GM12878 (cell line): ENCODE measurements around the gene SHMT2. TPM values are rescaled to one million over a fixed set of nuclear protein-coding genes. Genes with fewer than 3 reads are reported as not detected.

ENCODE experiments used
- BACH1 ChIP-seq: fragments of 450-650 bp; IDR thresholded peaks from 2 replicates; pipeline ENCODE4 v1.6.1; 2017; ENCODE audit warnings: mild to moderate bottlenecking, borderline replicate concordance
- CBFB ChIP-seq: IDR thresholded peaks from 2 replicates; pipeline ENCODE4 v1.6.1; 2016; ENCODE audit warnings: antibody characterized with exemption, low read depth
- EED ChIP-seq: sonication (generic); IDR thresholded peaks from 2 replicates; pipeline ENCODE4 v1.6.1; 2016; ENCODE audit warnings: antibody characterized with exemption, low read depth
- EZH2 ChIP-seq: IDR thresholded peaks from 2 replicates; pipeline ENCODE4 v1.6.1; 2012; ENCODE audit warnings: low read depth, mild to moderate bottlenecking, control low read depth, inconsistent platforms, low read length, borderline replicate concordance; ENCODE audit not compliant: control insufficient read depth
- GATAD2B ChIP-seq: fragments of 450-650 bp; conservative IDR thresholded peaks from 2 replicates; pipeline ENCODE4 v1.6.1; 2017; ENCODE audit warnings: low read depth, mild to moderate bottlenecking, moderate library complexity
- KDM1A ChIP-seq: fragments of 200-600 bp; sonication (generic); IDR thresholded peaks from 2 replicates; pipeline ENCODE4 v1.6.1; 2016; ENCODE audit warnings: borderline replicate concordance
- MYB ChIP-seq: fragments of 150-350 bp; IDR thresholded peaks from 2 replicates; pipeline ENCODE4 v1.6.1; 2014; ENCODE audit warnings: mild to moderate bottlenecking, low read depth, low read length, borderline replicate concordance
- NR2C2 ChIP-seq: IDR thresholded peaks from 2 replicates; pipeline ENCODE4 v1.6.1; 2011; ENCODE audit warnings: borderline replicate concordance, low read depth; ENCODE audit not compliant: control insufficient read depth, insufficient read length
- NR2F1 ChIP-seq: fragments of 450-650 bp; conservative IDR thresholded peaks from 2 replicates; pipeline ENCODE4 v1.6.1; 2017; ENCODE audit warnings: mild to moderate bottlenecking
- RAD21 ChIP-seq: IDR thresholded peaks from 2 replicates; pipeline ENCODE4 v1.6.1; 2011; ENCODE audit warnings: mild to moderate bottlenecking, low read depth, low read length, moderate library complexity; ENCODE audit not compliant: insufficient read depth
- SMC3 ChIP-seq: IDR thresholded peaks from 2 replicates; pipeline ENCODE4 v1.6.1; 2011; ENCODE audit warnings: low read length, improper control_type of control experiment, borderline replicate concordance
- SPI1 ChIP-seq: IDR thresholded peaks from 2 replicates; pipeline ENCODE4 v1.6.1; 2011; ENCODE audit warnings: low read depth, mild to moderate bottlenecking, low read length, moderate library complexity, borderline replicate concordance; ENCODE audit not compliant: insufficient read depth
- SREBF1 ChIP-seq: IDR thresholded peaks from 2 replicates; pipeline ENCODE4 v1.6.1; 2012; ENCODE audit warnings: mild to moderate bottlenecking, low read length
- SRF ChIP-seq, 2 experiments: IDR thresholded peaks; 2 replicates each; pipeline ENCODE4 v1.6.1; 2011; ENCODE audit warnings: low read depth in 2 of 2, low read length in 2 of 2, mild to moderate bottlenecking in 1 of 2, moderate library complexity in 1 of 2
- TARDBP ChIP-seq: IDR thresholded peaks from 2 replicates; pipeline ENCODE4 v1.6.1; 2016; ENCODE audit warnings: borderline replicate concordance
- TCF12 ChIP-seq: IDR thresholded peaks from 2 replicates; pipeline ENCODE4 v1.6.1; 2011; ENCODE audit warnings: low read depth, mild to moderate bottlenecking, low read length
- YY1 ChIP-seq: IDR thresholded peaks from 2 replicates; pipeline ENCODE4 v1.6.1; 2011; ENCODE audit warnings: low read depth, mild to moderate bottlenecking, low read length
- ZNF384 ChIP-seq: IDR thresholded peaks from 2 replicates; pipeline ENCODE4 v1.6.1; 2012; ENCODE audit warnings: low read depth, mild to moderate bottlenecking, low read length, improper control_type of control experiment, borderline replicate concordance
- polyA plus RNA-seq, 11 experiments: library from polyadenylated mRNA; depleted of rRNA in 4 of 11; unstranded in 6 of 11; stranded (reverse) in 5 of 11; fragments of >200 nt; fragmentation: Nextera tagmentation in 4 of 11; fragmentation: Illumina TruSeq in 1 of 11; extraction: Ambion mirVana in 4 of 11; extraction: Trizol in 1 of 11; gene quantifications; 1 replicate in 1 of 11; 2 replicates in 10 of 11; pipeline versions ENCODE4 v1.2.1 to v1.2.3, GENCODE V29; 2011 to 2016; ENCODE audit warnings: inconsistent platforms in 2 of 11, missing spikeins in 2 of 11, low read depth in 1 of 11
- total RNA-seq, 4 experiments: library from RNA; depleted of rRNA in 3 of 4; stranded (reverse); fragments of >200 nt in 3 of 4; fragmentation: Illumina TruSeq in 1 of 4; extraction: Trizol in 1 of 4; gene quantifications; 2 replicates each; pipeline versions ENCODE4 v1.2.1 to v1.2.3, GENCODE V29; 2013 to 2021
- TF ChIP-seq, protein P1 (sequence below): fragments of 450-650 bp; IDR thresholded peaks from 2 replicates; pipeline ENCODE4 v1.6.1; 2016; ENCODE audit warnings: mild to moderate bottlenecking
- TF ChIP-seq, protein P2 (sequence below): fragments of 450-650 bp; IDR thresholded peaks from 2 replicates; pipeline ENCODE4 v1.6.1; 2017; ENCODE audit warnings: mild to moderate bottlenecking
- TF ChIP-seq, protein P3 (sequence below), 3 experiments: IDR thresholded peaks in 2 of 3; conservative IDR thresholded peaks in 1 of 3; 2 replicates each; pipeline ENCODE4 v1.5.1; 2011; ENCODE audit warnings: low read depth in 3 of 3, low read length in 3 of 3, mild to moderate bottlenecking in 3 of 3, control low read depth in 2 of 3, moderate library complexity in 2 of 3, inconsistent platforms in 1 of 3, mixed read lengths in 1 of 3; ENCODE audit not compliant: control insufficient read depth in 2 of 3, insufficient read depth in 1 of 3; ENCODE audit errors: extremely low read depth in 1 of 3
- TF ChIP-seq, protein P4 (sequence below): fragments of 450-650 bp; IDR thresholded peaks from 2 replicates; pipeline ENCODE4 v1.6.1; 2017; ENCODE audit warnings: mild to moderate bottlenecking, moderate library complexity

Gene SHMT2
- total and polyA plus RNA-seq, 10 of the 15 experiments (the other 5 are each of a cell fraction or from before 2014, with no cell fraction given) = 57.0 to 292 (median 186) TPM

- no peak for TF ChIP-seq MYB
- TF ChIP-seq EZH2 = no peak
- TF ChIP-seq NR2C2 = no peak
- peak; percentile 89 for TF ChIP-seq RAD21
- 0 out of 2 replicates have a peak, but pooled peaks have one; percentile 26 for TF ChIP-seq GATAD2B
- TF ChIP-seq, protein P1, sequence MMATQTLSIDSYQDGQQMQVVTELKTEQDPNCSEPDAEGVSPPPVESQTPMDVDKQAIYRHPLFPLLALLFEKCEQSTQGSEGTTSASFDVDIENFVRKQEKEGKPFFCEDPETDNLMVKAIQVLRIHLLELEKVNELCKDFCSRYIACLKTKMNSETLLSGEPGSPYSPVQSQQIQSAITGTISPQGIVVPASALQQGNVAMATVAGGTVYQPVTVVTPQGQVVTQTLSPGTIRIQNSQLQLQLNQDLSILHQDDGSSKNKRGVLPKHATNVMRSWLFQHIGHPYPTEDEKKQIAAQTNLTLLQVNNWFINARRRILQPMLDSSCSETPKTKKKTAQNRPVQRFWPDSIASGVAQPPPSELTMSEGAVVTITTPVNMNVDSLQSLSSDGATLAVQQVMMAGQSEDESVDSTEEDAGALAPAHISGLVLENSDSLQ = no peak
- TF ChIP-seq KDM1A = no peak
- peak; percentile 35; the same call in 1 of the 2 replicates for TF ChIP-seq YY1
- peak; percentile 61; the same call in 1 of the 2 replicates for TF ChIP-seq SPI1
- TF ChIP-seq, protein P2, sequence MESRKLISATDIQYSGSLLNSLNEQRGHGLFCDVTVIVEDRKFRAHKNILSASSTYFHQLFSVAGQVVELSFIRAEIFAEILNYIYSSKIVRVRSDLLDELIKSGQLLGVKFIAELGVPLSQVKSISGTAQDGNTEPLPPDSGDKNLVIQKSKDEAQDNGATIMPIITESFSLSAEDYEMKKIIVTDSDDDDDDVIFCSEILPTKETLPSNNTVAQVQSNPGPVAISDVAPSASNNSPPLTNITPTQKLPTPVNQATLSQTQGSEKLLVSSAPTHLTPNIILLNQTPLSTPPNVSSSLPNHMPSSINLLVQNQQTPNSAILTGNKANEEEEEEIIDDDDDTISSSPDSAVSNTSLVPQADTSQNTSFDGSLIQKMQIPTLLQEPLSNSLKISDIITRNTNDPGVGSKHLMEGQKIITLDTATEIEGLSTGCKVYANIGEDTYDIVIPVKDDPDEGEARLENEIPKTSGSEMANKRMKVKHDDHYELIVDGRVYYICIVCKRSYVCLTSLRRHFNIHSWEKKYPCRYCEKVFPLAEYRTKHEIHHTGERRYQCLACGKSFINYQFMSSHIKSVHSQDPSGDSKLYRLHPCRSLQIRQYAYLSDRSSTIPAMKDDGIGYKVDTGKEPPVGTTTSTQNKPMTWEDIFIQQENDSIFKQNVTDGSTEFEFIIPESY = no peak
- TF ChIP-seq BACH1 = peak; percentile 24; the same call in 1 of the 2 replicates
- no peak for TF ChIP-seq SREBF1
- TF ChIP-seq NR2F1 = no peak
- TF ChIP-seq, protein P3, sequence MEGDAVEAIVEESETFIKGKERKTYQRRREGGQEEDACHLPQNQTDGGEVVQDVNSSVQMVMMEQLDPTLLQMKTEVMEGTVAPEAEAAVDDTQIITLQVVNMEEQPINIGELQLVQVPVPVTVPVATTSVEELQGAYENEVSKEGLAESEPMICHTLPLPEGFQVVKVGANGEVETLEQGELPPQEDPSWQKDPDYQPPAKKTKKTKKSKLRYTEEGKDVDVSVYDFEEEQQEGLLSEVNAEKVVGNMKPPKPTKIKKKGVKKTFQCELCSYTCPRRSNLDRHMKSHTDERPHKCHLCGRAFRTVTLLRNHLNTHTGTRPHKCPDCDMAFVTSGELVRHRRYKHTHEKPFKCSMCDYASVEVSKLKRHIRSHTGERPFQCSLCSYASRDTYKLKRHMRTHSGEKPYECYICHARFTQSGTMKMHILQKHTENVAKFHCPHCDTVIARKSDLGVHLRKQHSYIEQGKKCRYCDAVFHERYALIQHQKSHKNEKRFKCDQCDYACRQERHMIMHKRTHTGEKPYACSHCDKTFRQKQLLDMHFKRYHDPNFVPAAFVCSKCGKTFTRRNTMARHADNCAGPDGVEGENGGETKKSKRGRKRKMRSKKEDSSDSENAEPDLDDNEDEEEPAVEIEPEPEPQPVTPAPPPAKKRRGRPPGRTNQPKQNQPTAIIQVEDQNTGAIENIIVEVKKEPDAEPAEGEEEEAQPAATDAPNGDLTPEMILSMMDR (IDR thresholded peaks at IDR 0.05 in 2 of 3, conservative IDR thresholded peaks at IDR 0.05 in 1 of 3; ENCODE audit: control insufficient read depth in 2 of 3, extremely low read depth in 1 of 3, insufficient read depth in 1 of 3, low read depth in 3 of 3, low read length in 3 of 3) = peak; percentile 96 to 98 (median 97)
- TF ChIP-seq CBFB = no peak
- no peak for TF ChIP-seq EED
- TF ChIP-seq SRF (IDR thresholded peaks at IDR 0.05; ENCODE audit: low read depth in 2 of 2, low read length in 2 of 2) = no peak
- TF ChIP-seq, protein P4, sequence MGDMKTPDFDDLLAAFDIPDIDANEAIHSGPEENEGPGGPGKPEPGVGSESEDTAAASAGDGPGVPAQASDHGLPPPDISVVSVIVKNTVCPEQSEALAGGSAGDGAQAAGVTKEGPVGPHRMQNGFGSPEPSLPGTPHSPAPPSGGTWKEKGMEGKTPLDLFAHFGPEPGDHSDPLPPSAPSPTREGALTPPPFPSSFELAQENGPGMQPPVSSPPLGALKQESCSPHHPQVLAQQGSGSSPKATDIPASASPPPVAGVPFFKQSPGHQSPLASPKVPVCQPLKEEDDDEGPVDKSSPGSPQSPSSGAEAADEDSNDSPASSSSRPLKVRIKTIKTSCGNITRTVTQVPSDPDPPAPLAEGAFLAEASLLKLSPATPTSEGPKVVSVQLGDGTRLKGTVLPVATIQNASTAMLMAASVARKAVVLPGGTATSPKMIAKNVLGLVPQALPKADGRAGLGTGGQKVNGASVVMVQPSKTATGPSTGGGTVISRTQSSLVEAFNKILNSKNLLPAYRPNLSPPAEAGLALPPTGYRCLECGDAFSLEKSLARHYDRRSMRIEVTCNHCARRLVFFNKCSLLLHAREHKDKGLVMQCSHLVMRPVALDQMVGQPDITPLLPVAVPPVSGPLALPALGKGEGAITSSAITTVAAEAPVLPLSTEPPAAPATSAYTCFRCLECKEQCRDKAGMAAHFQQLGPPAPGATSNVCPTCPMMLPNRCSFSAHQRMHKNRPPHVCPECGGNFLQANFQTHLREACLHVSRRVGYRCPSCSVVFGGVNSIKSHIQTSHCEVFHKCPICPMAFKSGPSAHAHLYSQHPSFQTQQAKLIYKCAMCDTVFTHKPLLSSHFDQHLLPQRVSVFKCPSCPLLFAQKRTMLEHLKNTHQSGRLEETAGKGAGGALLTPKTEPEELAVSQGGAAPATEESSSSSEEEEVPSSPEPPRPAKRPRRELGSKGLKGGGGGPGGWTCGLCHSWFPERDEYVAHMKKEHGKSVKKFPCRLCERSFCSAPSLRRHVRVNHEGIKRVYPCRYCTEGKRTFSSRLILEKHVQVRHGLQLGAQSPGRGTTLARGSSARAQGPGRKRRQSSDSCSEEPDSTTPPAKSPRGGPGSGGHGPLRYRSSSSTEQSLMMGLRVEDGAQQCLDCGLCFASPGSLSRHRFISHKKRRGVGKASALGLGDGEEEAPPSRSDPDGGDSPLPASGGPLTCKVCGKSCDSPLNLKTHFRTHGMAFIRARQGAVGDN = no peak
- no peak for TF ChIP-seq TARDBP
- TF ChIP-seq SMC3 = peak; percentile 77
- peak; percentile 88; the same call in 1 of the 2 replicates for TF ChIP-seq TCF12
- TF ChIP-seq ZNF384 = no peak
These were observed 46.5 kb upstream of the SHMT2 start (continued) for GRCh38 chr12:57182918-57183575.
